Natural killer cell (primary cell): ENCODE results near the gene OBP2A. TPM values are rescaled to one million over a fixed set of nuclear protein-coding genes. Genes with fewer than 3 reads are reported as not detected.

Experiments used
- ATAC-seq, 3 donors: fragments of 150-1000 bp in 2 of 3; fragments of 200-7000 bp in 1 of 3; cut with Tn5 transposase; 1 replicate in 1 of 3; 2 replicates in 2 of 3; pipeline ENCODE4 v1.10.0; 2021; ENCODE audit warnings: mild to moderate bottlenecking in 2 of 3, moderate library complexity in 2 of 3
- DNase-seq, 2 donors: peaks; one replicate each; pipeline versions ENCODE4 v3.0.0 to v3.0.0-alpha.2; 2013 to 2021; ENCODE audit warnings: mixed read lengths in 1 of 2
- H3K27ac ChIP-seq: one replicate; pipeline ENCODE4 v1.5.1; 2013; ENCODE audit warnings: mild to moderate bottlenecking, low read length
- H3K27me3 ChIP-seq: one replicate; pipeline ENCODE4 v1.6.1; 2013; ENCODE audit warnings: low read length; ENCODE audit not compliant: control insufficient read depth, insufficient read depth
- H3K36me3 ChIP-seq: one replicate; pipeline ENCODE4 v1.6.1; 2013; ENCODE audit warnings: low read length; ENCODE audit not compliant: control insufficient read depth, insufficient read depth
- H3K4me1 ChIP-seq: one replicate; pipeline ENCODE4 v1.6.1; 2013; ENCODE audit warnings: low read length; ENCODE audit not compliant: control insufficient read depth, insufficient read depth
- H3K4me3 ChIP-seq: one replicate; pipeline ENCODE4 v1.5.1; 2013; ENCODE audit warnings: low read length
- H3K9me3 ChIP-seq: one replicate; pipeline ENCODE4 v1.6.1; 2013; ENCODE audit warnings: low read length; ENCODE audit not compliant: control insufficient read depth, insufficient read depth
- H3K27ac Mint-ChIP-seq, 2 donors: one replicate each; pipeline ENCODE4 v1.8.0; 2022; ENCODE audit warnings: mild to moderate bottlenecking in 2 of 2, mixed read lengths in 2 of 2, moderate library complexity in 1 of 2
- H3K27me3 Mint-ChIP-seq, 2 donors: one replicate each; pipeline ENCODE4 v1.8.0; 2022; ENCODE audit warnings: low read depth in 2 of 2, mixed read lengths in 2 of 2
- H3K36me3 Mint-ChIP-seq: one replicate; pipeline ENCODE4 v1.8.0; 2022; ENCODE audit warnings: mixed read lengths
- H3K4me1 Mint-ChIP-seq, 2 donors: one replicate each; pipeline ENCODE4 v1.8.0; 2022; ENCODE audit warnings: mixed read lengths in 2 of 2
- H3K4me3 Mint-ChIP-seq: one replicate; pipeline ENCODE4 v1.8.0; 2022; ENCODE audit warnings: mild to moderate bottlenecking, moderate library complexity, mixed read lengths
- H3K9me3 Mint-ChIP-seq, 2 donors: one replicate each; pipeline ENCODE4 v1.8.0; 2022; ENCODE audit warnings: mixed read lengths in 2 of 2
- CTCF ChIP-seq: fragments of 200-600 bp; IDR thresholded peaks from one replicate; pipeline ENCODE4 v1.8.0; 2022; ENCODE audit warnings: antibody characterized with exemption
- WGBS: methylation state at CpG from one replicate; pipeline ENCODE4 v1.1.7; 2013; ENCODE audit warnings: missing lambda C conversion rate; ENCODE audit not compliant: insufficient coverage; 5-methylcytosine and 5-hydroxymethylcytosine counted together
- intact Hi-C: fragments of 100-400 bp; cut with micrococcal nuclease; formaldehyde crosslinking; loops from one replicate; pipeline ENCODE4 v1.14.2; 2022
- total RNA-seq, 4 donors: library from RNA; stranded (reverse); fragments of 120-200 nt in 1 of 4; gene quantifications; one replicate each; pipeline versions ENCODE4 v1.2.3 to v1.2.4, GENCODE V29; 2013 to 2022

The OBP2A gene
- total RNA-seq, 3 donors from 2014 or later (not counting 1 experiment from before 2014, with no cell fraction given): not detected

GRCh38 chr9:135508211-135508820 is 37.6 kb upstream of the OBP2A start:
- Histone ChIP-seq H3K27me3 (no peaks in the 10 kb centered on the region), H3K9me3 (no peaks in the 10 kb centered on the region), H3K4me1 (no peaks in the 10 kb centered on the region), H3K4me3 (no peak overlapping the region), H3K27ac (no peak overlapping the region), H3K36me3 (peaks cover 9% of the 10 kb centered on the region)
- Mint-ChIP-seq H3K9me3 (peaks cover 4 to 5% of the 10 kb centered on the region in 2 donors), H3K4me1 (peaks cover 5 to 9% of the 10 kb centered on the region in 2 donors), H3K36me3 (peaks cover 10% of the 10 kb centered on the region), H3K4me3 (no peak overlapping the region), H3K27ac (no peak overlapping the region), H3K27me3 (no peaks in the 10 kb centered on the region)
- intact Hi-C loops: no loop called here
- no peak for ATAC-seq
- DNase-seq: no peak
- 92% methylated on average over 9 of the region's 9 CpGs for WGBS
- TF ChIP-seq CTCF: no peak

GRCh38 chr9:135509458-135509857 is 36.5 kb upstream of the OBP2A start:
- H3K4me3 Mint-ChIP-seq: no peak overlapping the region
- H3K4me3 ChIP-seq: no peak overlapping the region
- H3K27me3 Mint-ChIP-seq: no peaks in the 10 kb centered on the region
- TF ChIP-seq CTCF: no peak
- H3K36me3 ChIP-seq: no peaks in the 10 kb centered on the region
- intact Hi-C loops: no loop called here
- no peaks in the 10 kb centered on the region for H3K4me1 ChIP-seq
- WGBS: no CpG with 5 or more reads among the region's 2 CpGs
- ATAC-seq (no peak), DNase-seq (no peak)
- H3K36me3 Mint-ChIP-seq: peaks cover 10% of the 10 kb centered on the region
- no peaks in the 10 kb centered on the region for H3K27me3 ChIP-seq
- H3K4me1 Mint-ChIP-seq: peaks cover 3 to 7% of the 10 kb centered on the region in 2 donors
- H3K9me3 ChIP-seq: no peaks in the 10 kb centered on the region
- no peak overlapping the region for H3K27ac Mint-ChIP-seq
- H3K9me3 Mint-ChIP-seq: peaks cover 4 to 5% of the 10 kb centered on the region in 2 donors
- H3K27ac ChIP-seq: no peak overlapping the region

- no peak overlapping the region for H3K27ac Mint-ChIP-seq
- Histone ChIP-seq H3K27me3 (no peaks in the 10 kb centered on the region), H3K9me3 (no peaks in the 10 kb centered on the region), H3K36me3 (no peaks in the 10 kb centered on the region), H3K4me3 (no peak overlapping the region), H3K27ac (no peak overlapping the region), H3K4me1 (no peaks in the 10 kb centered on the region)
- DNase-seq (no peak), ATAC-seq (no peak)
- peaks cover 10% of the 10 kb centered on the region for H3K36me3 Mint-ChIP-seq
- H3K27me3 Mint-ChIP-seq: peaks cover 0 to under 1% of the 10 kb centered on the region in 2 donors
- intact Hi-C loops: no loop called here
- TF ChIP-seq CTCF: no peak
- H3K4me3 Mint-ChIP-seq: no peak overlapping the region
- peaks cover 4 to 5% of the 10 kb centered on the region in 2 donors for H3K9me3 Mint-ChIP-seq
- peaks cover 0 to 4% of the 10 kb centered on the region in 2 donors for H3K4me1 Mint-ChIP-seq
- 89% methylated on average over 10 of the region's 10 CpGs for whole genome bisulfite sequencing
These were observed 33.7 kb upstream of the OBP2A start for GRCh38 chr9:135512241-135512603.

GRCh38 chr9:135512904-135513303 is 33.0 kb upstream of the OBP2A start:
- Mint-ChIP-seq H3K4me1 (peaks cover 0 to 4% of the 10 kb centered on the region in 2 donors), H3K9me3 (peaks cover 4 to 5% of the 10 kb centered on the region in 2 donors), H3K36me3 (peaks cover 10% of the 10 kb centered on the region), H3K27ac (no peak overlapping the region), H3K4me3 (no peak overlapping the region), H3K27me3 (peaks cover 0 to 7% of the 10 kb centered on the region in 2 donors)
- H3K4me1 ChIP-seq: no peaks in the 10 kb centered on the region
- no peaks in the 10 kb centered on the region for H3K27me3 ChIP-seq
- H3K27ac ChIP-seq: no peak overlapping the region
- ATAC-seq (no peak), DNase-seq (no peak)
- H3K36me3 ChIP-seq: no peaks in the 10 kb centered on the region
- no peak for TF ChIP-seq CTCF
- 75% methylated on average over 7 of the region's 7 CpGs for WGBS
- H3K9me3 ChIP-seq: no peaks in the 10 kb centered on the region
- H3K4me3 ChIP-seq: no peak overlapping the region
- intact Hi-C loops: no loop called here
